Chondrocyte (in vitro differentiated cells): Measurements from ENCODE around the gene HPSE2. TPM values are rescaled to one million over a fixed set of nuclear protein-coding genes. Genes with fewer than 3 reads are reported as not detected.

Experiments used
- DNase-seq: peaks from one replicate; pipeline ENCODE4 v3.0.0; 2021; ENCODE audit warnings: mixed read lengths, low spot score
- H3K27ac Mint-ChIP-seq: one replicate; pipeline ENCODE4 v1.8.0; 2021; ENCODE audit warnings: mild to moderate bottlenecking, moderate library complexity, mixed read lengths; ENCODE audit not compliant: unreplicated experiment
- H3K27me3 Mint-ChIP-seq: 2 replicates; pipeline ENCODE4 v1.8.0; 2021; ENCODE audit warnings: low read depth, mixed read lengths
- H3K36me3 Mint-ChIP-seq: 2 replicates; pipeline ENCODE4 v1.8.0; 2021; ENCODE audit warnings: low read depth, mixed read lengths
- H3K4me1 Mint-ChIP-seq: 2 replicates; pipeline ENCODE4 v1.8.0; 2021; ENCODE audit warnings: low read depth, mild to moderate bottlenecking, mixed read lengths
- H3K4me3 Mint-ChIP-seq: one replicate; pipeline ENCODE4 v1.8.0; 2021; ENCODE audit warnings: mild to moderate bottlenecking, moderate library complexity, mixed read lengths; ENCODE audit not compliant: unreplicated experiment
- H3K9me3 Mint-ChIP-seq: 2 replicates; pipeline ENCODE4 v1.8.0; 2021; ENCODE audit warnings: low read depth, mixed read lengths
- CTCF ChIP-seq: fragments of 200-600 bp; sonication (generic); IDR thresholded peaks from 2 replicates; pipeline ENCODE4 v1.5.0; 2021; ENCODE audit warnings: antibody characterized with exemption, mild to moderate bottlenecking, moderate library complexity
- total RNA-seq: library from RNA; stranded (reverse); gene quantifications from 3 replicates; pipeline ENCODE4 v1.2.1, GENCODE V29; 2021

Gene HPSE2
- total RNA-seq, 1 donor from 2014 or later: not detected

GRCh38 chr10:98642281-98642680, 593.4 kb downstream of the HPSE2 start:
- Mint-ChIP-seq H3K27ac (no peak overlapping the region), H3K27me3 (peaks cover 12% of the 10 kb centered on the region), H3K4me1 (no peaks in the 10 kb centered on the region), H3K4me3 (no peak overlapping the region), H3K36me3 (no peaks in the 10 kb centered on the region), H3K9me3 (no peaks in the 10 kb centered on the region)
- TF ChIP-seq CTCF: no peak
- no peak for DNase-seq

GRCh38 chr10:98638920-98639319, 596.7 kb downstream of the HPSE2 start:
- no peak for TF ChIP-seq CTCF
- Mint-ChIP-seq H3K36me3 (no peaks in the 10 kb centered on the region), H3K9me3 (no peaks in the 10 kb centered on the region), H3K4me3 (no peak overlapping the region), H3K4me1 (no peaks in the 10 kb centered on the region), H3K27me3 (no peaks in the 10 kb centered on the region), H3K27ac (no peak overlapping the region)
- DNase-seq: no peak

GRCh38 chr10:98636921-98637329, 598.7 kb downstream of the HPSE2 start:
- no peak for TF ChIP-seq CTCF
- H3K9me3 Mint-ChIP-seq: no peaks in the 10 kb centered on the region
- no peaks in the 10 kb centered on the region for H3K4me1 Mint-ChIP-seq
- no peak overlapping the region for H3K27ac Mint-ChIP-seq
- no peak overlapping the region for H3K4me3 Mint-ChIP-seq
- DNase-seq: no peak
- H3K27me3 Mint-ChIP-seq: peaks cover 4% of the 10 kb centered on the region
- no peaks in the 10 kb centered on the region for H3K36me3 Mint-ChIP-seq

- Mint-ChIP-seq H3K27me3 (peaks cover 10% of the 10 kb centered on the region), H3K9me3 (peaks cover 3% of the 10 kb centered on the region), H3K27ac (no peak overlapping the region), H3K36me3 (no peaks in the 10 kb centered on the region), H3K4me1 (no peaks in the 10 kb centered on the region), H3K4me3 (no peak overlapping the region)
- no peak for DNase-seq
- no peak for TF ChIP-seq CTCF
Measured at GRCh38 chr10:98632456-98633150, 603.0 kb downstream of the HPSE2 start.

GRCh38 chr10:98628206-98628605, 607.4 kb downstream of the HPSE2 start:
- H3K27me3 Mint-ChIP-seq: peaks cover 7% of the 10 kb centered on the region
- no peaks in the 10 kb centered on the region for H3K4me1 Mint-ChIP-seq
- no peak overlapping the region for H3K4me3 Mint-ChIP-seq
- no peak for TF ChIP-seq CTCF
- peaks cover 3% of the 10 kb centered on the region for H3K9me3 Mint-ChIP-seq
- no peak overlapping the region for H3K27ac Mint-ChIP-seq
- no peaks in the 10 kb centered on the region for H3K36me3 Mint-ChIP-seq
- no peak for DNase-seq
